SW480 (cell line): ENCODE results near the gene STK16.
"Not testable (repeated sequence)": the region's sequence is repeated elsewhere in the genome, so short reads cannot be mapped to it uniquely, and the experiment has no call there.

Experiments
- DNase-seq: peaks from one replicate; pipeline ENCODE4 v3.0.0-alpha.2; 2016; ENCODE audit warnings: low spot score

STK16 gene

DNA sequence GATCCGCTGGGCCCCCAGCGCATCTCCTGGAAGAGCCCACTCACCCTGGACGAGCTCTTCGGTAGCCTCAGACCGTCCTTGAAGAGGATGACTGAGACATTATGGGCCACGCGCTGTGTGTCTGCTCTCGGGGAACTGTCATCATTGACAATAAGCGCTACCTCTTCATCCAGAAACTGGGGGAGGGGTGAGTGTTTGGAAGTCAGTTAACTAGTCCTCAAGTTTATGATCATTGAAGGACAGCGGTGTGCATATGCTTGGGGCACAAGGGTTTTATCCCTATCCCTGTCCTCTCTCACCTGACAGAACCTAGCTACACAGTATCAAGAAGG lies 586 bp downstream of the STK16 start:
- no peak for DNase-seq

DNA sequence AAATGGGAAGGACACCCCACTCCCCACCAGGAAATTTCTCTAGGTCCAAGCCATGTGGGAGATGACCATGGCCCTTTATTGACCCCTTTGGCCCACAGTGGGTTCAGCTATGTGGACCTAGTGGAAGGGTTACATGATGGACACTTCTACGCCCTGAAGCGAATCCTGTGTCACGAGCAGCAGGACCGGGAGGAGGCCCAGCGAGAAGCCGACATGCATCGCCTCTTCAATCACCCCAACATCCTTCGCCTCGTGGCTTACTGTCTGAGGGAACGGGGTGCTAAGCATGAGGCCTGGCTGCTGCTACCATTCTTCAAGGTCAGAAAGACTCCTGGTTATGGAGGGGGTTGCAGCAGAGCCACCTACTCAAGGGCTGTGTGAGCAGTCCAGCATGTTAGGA lies 1.3 kb downstream of the STK16 start:
- no peak for DNase-seq

DNA sequence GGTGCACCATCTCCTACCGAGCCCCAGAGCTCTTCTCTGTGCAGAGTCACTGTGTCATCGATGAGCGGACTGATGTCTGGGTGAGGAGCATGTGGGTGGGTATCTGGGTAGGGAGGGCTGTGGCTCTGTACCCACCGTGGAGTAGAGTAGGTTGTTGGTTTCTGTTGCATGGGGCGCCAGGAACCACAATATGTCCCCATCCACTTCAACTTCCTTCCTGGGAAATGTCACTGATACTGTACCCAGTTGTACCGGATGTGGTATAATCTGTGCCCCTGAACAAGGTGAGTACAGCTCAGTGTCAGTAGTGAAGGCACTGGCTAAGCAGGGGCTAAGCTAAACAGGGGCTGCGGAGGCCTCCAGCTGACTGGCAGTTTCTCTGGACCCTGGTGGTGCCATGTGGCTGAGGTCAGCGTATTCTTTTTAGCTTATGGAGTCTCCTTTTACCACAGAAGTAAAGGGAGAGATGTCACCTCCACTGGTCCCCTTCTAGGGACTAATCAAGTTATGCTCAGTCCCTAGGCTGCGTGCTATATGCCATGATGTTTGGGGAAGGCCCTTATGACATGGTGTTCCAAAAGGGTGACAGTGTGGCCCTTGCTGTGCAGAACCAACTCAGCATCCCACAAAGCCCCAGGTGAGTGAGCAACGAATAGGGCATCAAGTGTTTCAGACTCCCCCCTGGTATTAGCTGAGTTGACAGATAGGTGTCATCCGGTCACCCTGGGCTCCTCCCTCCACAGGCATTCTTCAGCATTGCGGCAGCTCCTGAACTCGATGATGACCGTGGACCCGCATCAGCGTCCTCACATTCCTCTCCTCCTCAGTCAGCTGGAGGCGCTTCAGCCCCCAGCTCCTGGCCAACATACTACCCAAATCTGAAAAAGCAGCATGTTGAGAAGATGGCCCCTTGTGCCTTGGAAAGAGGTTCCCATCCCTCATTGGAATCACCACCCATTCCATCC lies 2.7 kb downstream of the STK16 start:
- no peak for DNase-seq

DNA sequence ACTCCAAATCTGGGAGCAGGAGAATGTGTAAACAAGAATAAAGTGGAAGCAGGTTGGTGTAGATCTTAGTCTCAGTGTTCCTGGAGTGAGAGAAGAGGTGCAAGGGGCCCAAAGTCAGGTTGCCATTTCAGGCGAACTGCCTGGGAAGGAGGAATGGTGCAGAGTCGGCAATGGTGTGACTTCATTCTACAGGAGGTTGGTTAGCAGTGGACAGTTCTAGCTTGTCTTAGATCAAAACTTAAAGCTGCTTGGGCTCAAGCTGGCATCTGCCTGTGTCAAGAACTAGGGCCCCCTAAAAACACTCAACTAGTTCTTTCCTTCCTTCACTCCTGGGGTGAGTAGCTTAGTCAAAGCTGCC lies 3.5 kb downstream of the STK16 start:
- DNase-seq = no peak

DNA sequence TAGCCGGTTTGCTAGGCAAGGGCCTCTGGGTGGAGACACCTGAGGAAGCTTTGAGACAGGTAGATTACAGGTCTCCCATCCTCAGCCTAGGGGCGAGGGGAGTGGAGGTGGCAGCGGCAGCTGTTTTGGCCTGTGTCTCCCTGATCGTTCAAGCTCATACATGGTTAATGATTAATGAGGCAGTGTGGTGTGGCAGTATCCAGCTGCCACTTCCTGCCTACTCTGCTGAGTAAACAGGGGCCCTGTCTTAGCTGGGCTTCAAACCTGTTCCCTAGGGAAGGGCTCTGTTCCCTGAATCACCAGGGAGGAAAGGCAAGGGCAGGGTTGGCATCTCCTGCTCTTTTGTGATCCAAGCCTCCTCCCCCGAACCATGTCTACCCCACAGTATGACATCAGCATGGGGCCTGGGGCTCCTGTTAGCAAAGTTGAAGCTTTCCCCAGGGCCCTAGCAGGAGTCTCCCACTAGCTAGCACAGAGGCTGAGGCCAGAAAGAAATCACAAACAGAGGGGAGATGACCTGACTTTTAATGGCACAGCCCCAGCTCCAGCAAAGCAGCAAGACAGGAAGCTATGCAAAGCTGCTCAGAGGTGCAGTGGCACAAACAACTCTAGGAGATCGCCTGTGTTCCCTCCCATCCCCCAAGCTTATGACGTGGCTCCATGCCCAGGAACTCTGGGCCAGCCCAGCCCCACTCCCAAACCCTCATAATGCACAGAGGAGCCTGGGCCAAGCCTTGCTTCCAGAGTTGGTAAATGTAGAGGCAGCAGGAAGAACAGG lies 4.1 kb downstream of the STK16 start:
- DNase-seq = peak; percentile 90

DNA sequence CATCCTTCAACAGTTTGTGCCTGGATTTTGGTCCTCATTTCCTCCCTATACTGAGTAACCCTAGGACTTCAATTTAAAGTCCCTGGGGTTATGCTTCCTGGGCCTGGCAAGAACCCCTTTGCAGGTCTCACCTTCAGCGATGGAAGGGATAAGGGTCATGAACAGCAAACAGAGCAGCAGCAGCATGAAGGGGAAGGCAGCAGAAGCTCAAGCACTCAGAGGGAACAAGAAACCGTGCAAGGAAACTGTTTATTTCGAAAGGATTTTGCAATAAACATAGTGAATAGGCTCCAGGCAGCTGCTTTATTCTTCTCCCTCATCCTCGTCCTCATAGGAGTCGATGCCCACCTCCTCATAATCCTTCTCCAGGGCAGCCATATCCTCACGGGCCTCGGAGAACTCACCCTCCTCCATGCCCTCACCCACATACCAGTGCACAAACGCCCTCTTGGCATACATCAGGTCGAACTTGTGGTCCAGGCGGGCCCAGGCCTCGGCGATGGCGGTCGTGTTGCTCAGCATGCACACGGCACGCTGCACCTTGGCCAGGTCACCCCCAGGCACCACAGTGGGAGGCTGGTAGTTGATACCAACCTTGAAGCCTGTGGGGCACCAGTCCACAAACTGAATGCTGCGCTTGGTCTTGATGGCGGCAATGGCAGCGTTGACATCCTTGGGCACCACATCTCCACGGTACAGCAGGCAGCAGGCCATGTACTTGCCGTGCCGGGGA lies 4.9 kb downstream of the STK16 start:
- no peak for DNase-seq

DNA sequence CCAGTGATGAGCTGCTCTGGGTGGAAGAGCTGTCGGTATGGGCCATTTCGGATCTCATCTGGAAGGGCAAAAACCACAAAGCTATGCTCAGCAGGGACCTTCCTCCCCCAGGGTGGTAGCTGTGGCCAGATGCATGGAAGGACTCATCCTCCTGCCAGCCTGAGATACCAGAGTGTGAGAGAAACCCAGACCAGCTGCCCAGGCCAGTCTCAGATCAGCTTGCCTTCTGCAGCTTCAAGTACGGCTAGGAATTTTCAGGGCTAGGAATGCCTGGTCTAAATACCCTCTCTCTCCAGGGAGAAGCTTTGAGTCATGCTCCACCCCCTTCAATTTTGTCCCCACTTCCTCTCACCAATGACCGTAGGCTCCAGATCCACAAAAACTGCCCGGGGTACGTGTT lies 6.4 kb downstream of the STK16 start:
- DNase-seq = no peak

DNA sequence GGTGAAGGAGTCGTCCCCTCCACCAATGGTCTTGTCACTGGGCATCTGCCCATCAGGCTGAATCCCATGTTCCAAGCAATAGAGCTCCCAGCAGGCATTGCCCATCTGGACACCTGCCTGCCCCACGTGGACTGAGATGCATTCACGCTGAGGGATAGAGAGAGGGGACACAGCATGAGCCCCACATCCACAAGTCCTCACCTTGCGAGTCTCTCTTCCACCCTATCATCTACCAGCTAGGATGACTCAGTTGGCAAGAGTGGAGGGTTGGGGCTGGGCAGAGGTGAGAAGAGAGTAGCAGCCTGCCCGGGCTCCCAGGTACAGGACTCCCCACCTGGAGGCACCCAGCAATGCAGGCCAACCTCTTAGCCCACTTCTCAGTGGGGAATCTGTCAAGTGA lies 6.8 kb downstream of the STK16 start:
- DNase-seq = no peak

DNA sequence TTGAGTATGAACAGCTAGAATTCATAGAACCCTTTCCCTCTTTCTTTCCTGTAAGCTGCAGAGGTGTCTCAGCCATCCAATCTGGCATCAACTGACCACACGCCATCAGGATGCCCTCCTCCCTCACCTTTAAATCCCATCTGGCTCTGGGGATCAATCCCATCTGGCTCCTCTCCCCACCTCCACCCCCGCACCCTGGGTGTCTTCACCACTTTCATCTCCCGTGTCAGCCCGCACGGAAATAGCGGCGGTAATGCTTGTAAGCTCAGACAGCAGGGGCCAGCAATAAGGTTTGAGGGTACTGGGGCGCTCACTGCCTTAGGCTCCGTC lies 7.3 kb downstream of the STK16 start:
- peak; percentile 35 for DNase-seq

DNA sequence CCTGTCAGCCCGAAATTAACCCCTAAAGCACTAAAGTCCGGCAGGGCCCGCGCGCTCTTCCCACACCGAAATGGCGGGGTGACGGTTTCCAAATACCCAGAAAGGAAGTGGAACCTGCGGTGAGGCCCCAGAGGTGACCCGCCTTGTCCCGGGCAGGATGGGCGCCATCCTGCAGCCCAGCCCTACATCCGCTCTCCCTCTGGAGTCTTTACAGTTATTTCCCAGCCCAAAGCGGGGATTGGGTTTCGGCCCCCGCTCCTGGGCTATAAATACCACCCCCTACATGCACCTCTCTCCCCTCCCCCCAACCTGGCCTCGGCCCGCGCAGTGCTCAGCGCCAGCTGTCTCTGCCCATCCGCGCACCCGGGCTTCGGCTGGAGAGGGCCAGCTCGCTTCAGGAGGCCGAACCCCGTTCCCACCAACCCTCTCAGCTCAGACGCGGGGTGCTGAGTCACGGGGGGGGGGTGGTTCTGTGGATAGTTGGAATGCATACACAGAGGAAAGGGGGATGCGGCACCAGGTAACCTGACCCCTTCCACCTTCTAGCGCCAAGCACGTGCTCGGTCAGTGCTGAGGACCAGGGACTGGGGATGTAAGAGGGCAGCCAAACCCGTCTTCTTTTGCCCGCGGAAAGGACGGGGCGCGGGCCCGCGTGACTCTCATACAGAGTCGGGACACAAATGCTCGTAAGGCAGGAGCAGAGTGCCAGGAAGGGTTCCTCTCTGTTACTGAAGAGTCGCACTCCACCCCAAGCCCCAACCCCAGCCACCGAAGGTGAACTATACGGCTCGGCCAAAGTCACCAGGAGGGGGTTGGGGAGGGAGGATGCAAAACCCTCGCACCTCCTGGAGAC lies 7.8 kb downstream of the STK16 start, which contains the start of gene TUBA4B:
TSS of gene TUBA4B (plus strand) at position 344 of the 853 bp plus-strand sequence. CDS start at position 509, 165 bp downstream.
- peak; percentile 89 for DNase-seq

DNA sequence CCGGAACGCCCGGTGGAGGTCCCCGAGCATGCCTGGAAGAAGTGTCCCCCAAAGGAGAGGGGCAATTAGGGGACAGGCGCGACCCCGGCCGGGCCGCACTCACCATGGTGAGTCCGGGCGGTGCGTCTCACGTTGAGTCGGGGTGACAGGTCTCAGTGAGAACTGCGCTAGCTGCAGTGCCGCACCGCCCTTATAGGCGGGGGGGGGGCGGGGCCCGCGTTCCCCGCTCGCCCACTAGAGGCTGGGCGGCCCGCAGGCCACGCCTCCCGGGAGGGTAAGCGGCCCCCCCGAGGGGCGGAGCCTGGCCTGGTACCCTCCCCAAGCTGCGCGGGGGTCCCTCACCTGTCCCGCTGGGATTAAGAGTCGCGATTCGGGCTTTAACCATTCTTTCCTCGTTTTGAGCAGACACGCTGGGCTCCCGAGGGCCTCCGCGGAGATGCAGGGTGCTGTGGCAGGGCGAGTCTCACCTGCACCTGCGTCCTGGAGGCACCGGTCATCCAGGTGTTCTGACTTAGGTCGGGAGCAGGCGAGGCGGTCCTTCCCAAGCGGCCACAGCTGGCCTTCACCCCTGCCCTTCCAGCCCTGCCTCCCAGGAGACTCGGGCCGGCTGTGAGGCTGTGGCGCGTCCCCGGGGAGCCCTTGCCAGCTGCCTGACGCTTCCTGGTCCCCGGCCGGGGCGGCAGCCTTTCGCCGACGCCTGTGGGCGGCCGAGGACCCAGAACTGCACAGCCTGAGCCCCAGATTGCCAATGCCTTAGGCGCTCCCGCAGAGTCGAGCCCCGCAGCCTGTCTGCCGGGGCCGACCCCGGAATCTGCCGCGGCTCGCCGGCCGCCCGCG lies 8.7 kb downstream of the STK16 start, which contains the start of gene TUBA4A:
TSS of gene TUBA4A (minus strand) at position 166 of the 837 bp plus-strand sequence. CDS start at position 106, 60 bp downstream.
- DNase-seq = peak; percentile 77

DNA sequence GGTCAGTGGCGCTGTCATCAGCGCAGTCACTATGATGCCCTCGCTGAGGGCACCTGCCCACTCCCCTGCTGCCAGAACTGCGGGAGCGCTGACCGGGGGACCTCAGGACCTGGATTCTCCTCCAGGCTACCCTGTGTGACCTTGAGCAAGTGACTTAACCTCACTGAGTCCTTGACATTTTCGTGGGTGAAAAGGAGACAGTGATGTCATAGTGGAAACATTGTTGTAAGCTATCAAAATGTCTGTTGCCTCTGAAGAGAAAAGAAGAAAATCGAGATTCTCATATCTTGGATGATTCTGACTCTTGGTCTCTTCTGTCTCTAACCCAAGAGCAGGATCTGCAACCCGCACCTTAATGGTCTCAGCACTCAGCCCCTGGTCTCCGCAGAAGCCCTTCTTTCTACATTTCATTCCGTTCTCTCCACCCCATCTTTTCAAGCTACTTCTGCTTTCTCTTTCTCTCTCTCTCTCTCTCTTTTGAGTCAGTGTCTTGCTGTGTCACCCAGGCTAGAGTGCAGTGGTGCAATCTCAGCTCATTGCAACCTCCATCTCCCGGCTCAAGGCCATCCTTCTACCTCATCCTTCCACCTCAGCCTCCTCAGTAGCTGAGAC lies 9.4 kb downstream of the STK16 start:
- DNase-seq = no peak

DNA sequence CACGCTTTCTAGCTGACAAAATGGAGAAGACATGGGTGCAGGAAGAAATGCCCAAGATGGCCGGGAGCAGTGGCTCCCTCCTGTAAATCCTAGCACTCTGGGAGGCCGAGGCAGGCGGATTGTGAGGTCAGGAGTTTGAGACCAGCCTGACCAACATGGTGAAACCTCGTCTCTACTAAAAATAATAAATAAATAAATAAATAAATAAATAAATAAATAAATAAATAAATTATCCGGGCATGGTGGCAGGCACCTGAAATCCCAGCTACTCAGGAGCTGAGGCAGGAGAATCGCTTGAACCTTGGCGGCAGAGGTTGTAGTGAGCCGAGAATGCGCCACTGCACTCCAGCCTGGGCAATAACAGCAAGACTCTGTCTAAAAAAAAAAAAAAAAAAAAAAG lies 13.7 kb downstream of the STK16 start:
- not testable (repeated sequence) for DNase-seq

DNA sequence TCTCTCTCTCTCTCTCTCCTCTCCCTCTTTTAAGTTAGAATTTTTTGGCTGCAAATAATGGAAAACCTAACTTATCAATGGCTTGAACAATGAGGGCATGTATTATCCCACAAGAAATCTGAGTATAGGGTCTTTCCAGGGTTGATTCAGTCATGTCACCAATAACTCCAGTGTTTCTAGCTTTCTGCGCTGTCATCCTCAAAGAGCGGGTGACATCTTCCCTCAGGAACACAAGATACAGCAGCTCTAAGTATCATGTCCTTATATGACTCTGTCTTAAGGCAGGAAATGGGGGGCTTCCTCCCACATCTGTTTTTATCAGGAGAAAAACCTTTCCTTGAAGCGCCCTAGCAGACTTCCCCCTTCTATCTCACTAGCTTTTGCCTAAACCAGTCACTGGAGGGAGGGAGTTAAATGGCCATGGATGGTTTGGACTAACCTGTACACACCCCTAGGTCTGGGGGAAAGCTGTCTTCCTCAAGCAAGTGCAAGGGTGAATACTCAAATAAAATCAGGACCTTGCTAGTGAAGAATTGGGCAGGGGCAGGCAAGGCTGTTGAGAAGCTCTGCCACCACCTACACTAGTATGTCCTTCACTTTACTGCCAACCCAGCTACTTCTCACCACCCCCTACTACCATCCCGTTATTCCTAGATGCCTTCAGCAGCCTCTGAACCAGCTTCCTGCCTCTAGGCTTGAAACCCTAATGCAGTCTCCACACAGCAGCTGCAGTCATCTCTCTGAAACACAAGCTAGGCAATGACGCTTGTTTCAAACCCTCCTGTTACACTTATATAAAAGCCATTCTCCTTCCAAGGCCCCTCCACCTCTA lies 16.0 kb downstream of the STK16 start:
- no peak for DNase-seq

DNA sequence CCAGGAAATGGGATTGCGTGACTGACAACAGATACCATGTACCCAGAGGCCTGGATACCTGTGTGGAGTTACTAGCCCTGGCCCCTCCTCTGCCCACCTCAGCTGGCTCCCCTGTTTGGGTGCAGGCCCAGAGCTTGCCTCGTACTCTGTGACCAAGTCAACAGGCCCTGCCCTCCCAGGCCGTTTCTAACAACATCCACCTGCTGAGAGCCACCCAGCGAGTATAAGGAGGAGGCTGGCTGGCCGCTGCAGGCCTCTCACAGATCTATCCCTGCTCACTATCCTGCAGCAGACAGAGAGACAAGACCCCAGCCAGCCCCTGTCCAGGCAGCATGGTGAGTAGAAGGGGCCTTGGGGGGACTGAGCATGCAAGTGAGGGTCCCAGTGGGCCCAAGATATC lies 21.0 kb downstream of the STK16 start:
- DNase-seq = no peak

DNA sequence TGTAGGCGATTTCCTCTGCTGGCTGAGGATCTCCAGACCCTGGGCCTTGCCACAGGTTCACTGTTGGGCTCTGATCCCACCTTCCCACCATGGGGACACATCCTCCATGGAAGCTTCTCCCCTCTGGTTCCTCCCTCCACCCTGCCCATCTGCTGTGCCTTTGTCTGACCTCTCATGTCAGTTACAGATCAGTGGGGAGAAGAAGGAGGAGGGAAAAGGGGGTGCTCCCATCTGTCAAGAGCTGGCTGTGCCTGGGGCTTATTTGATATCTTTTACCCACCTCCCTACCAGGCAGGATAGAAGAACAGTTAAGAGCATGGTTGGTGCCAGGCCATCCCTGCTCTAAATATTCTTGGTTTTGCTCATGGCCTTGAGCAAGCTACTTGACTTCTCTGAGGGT lies 21.6 kb downstream of the STK16 start:
- no peak for DNase-seq

DNA sequence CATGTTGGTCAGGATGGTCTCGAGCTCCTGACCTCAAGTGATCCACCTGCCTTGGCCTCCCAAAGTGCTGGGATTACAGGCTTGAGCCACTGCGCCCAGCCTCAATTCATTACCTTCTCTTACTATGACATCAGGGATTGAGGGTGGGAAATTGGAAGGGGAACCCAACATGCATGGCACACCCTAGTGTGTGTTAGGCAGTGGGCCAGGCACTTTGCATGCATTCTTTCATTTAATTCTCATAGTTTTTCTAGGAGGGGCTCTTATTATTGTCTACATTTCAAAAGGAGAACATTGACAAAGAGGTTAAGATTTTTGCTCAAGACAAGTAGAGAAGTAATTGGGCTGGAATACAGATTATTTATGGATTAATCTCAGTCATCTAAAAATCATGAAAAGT lies 23.0 kb downstream of the STK16 start:
- no peak for DNase-seq

DNA sequence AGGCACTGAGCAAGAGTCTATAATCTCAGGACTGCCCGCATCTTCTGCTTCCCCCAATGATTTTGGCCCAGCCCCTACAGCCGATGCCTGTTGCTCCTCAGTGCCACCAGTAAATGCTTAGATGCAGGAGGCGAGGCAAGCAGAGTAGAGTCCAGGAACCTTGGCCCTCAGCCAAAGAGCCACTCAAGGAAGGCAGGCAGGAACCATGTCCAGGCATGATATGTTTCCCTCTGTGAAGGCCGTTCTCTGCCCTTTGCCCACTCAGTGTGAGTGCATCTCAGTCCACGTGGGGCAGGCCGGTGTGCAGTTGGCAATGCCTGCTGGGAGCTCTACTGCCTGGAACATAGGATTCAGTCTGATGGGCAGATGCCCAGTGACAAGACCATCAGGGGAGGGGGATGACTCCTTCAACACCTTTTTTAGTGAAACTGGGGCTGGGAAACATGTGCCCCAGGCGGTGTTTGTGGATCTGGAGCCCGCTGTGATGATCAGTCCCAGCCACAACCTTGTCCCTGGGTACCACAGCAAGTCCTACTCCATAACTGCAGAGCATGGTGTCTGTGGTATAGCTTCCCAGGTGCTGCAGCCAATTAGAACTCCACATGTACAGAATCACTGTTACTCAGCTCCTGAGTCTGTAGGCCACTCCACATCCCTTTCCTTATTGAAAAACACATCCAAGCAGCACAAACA lies 24.2 kb downstream of the STK16 start:
- DNase-seq = no peak

DNA sequence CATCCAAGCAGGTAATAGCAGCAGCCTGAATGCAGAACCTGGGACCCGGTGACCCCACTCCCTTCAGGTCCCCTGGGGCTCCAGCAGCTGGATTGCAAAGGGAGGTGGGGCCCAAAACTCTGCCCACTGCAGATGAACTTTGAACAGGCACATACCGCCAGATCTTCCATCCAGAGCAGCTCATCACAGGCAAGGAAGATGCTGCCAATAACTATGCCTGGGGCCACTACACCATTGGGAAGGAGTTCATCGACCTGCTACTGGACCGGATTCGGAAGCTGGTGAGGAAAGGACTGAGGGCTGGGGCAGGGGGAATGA lies 24.7 kb downstream of the STK16 start:
- DNase-seq = no peak
